HG03378 (cell line): ENCODE data around the gene DNASE2.

ENCODE experiments used
- ATAC-seq: cut with Tn5 transposase; IDR thresholded peaks from one replicate; pipeline ENCODE4 v1.9.1; 2021; ENCODE audit warnings: mild to moderate bottlenecking, moderate library complexity; ENCODE audit not compliant: unreplicated experiment

The DNASE2 gene

DNA sequence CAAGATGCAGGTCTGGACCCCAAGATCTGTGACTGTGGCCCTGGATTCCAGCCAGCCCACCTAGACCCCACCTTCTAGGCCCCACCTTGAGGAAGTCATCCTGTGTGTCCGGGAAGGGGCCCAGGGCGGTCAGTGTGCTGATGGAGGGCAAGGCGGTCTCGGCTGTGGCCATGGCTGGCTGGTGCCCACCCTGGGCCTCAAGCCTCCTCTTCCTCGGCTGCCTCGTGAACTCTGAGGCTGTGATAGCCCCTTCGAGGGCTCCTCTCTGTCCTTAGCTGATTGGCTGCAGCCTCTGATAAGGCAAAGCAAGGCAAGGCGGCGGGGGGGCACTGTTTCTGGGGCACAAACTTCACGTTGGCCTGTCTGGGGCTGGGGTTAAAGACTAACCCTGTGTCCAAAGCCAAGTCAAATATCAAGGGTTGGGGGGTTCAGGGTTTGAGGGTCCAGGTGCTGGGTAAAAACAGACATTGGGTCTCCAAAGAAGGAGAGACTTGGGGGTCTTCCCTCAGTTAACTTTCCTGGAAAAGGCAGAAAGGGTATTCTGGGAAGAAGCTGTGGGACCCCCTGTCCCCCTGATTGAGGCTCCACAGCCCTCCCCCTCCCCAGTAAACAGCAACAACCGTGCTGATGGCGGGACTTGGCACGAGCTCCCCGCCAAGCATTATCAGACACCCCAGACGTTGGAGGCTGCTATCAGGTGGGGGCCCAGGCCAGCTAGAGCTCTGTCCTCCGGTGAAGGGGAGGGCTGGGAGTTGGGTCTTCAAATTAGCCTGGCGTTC, 5.9 kb upstream of the DNASE2 start, which contains the start of gene KLF1:
KLF1 (minus strand) TSS at position 233 of the 779 bp plus-strand sequence; CDS start at position 172, 61 bp downstream.
- no peak for ATAC-seq

DNA sequence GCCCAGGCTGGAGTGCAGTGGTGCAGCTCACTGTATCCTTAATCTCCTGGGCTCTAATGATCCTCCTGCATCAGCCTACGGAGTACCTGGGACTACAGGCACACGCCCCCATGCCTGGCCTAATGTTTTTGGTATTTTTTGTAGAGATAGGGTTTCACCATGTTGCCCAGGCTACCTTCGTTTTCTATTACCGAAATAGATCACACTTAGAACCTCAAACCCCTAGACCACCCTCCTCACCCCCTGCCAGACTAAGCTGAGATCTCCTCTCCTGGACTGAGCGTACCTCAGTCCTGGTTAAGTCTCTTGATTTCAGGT, 5.4 kb upstream of the DNASE2 start:
- no peak for ATAC-seq

DNA sequence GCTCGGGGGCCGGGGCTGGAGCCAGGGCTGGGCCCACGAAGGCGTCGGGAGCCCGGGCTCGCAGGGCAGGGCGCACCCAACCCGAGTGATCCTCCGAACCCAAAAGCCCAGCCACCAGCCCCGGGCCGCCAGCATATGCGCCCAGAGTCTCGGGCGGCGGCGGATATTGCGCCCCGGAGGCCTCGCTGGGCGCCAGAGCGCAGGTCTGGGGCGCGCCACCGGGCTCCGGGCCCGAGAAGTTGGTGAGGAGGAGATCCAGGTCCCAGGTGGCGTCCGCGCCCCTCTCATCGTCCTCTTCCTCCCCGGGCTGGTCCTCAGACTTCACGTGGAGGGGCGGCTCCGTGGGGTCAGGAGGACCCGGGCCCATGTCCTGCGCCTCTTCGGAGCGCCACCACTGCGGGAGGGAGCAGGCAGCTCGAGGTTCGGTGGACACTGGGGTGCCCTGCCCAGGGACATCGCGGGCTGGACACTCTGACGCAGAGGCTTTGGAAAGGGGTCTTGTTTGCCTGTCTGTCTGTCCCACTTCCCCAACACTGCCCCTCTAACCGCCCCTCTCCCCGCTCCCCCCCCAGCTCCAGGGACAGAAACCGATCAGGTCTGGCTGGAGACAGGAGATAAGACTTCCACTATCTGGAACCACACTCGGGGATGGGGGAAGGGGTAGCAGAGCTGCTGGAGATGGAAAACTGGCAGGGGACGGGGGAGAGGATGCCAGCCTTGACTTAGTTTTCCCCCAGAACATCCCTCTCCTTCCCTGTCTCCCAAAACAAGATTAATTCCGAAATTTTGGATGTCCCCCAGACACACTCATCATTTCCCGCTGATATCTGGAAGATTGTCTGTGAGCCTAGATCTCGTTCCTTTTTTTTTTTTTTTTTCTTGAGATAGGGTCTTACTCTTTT, 4.8 kb upstream of the DNASE2 start:
- no peak for ATAC-seq

DNA sequence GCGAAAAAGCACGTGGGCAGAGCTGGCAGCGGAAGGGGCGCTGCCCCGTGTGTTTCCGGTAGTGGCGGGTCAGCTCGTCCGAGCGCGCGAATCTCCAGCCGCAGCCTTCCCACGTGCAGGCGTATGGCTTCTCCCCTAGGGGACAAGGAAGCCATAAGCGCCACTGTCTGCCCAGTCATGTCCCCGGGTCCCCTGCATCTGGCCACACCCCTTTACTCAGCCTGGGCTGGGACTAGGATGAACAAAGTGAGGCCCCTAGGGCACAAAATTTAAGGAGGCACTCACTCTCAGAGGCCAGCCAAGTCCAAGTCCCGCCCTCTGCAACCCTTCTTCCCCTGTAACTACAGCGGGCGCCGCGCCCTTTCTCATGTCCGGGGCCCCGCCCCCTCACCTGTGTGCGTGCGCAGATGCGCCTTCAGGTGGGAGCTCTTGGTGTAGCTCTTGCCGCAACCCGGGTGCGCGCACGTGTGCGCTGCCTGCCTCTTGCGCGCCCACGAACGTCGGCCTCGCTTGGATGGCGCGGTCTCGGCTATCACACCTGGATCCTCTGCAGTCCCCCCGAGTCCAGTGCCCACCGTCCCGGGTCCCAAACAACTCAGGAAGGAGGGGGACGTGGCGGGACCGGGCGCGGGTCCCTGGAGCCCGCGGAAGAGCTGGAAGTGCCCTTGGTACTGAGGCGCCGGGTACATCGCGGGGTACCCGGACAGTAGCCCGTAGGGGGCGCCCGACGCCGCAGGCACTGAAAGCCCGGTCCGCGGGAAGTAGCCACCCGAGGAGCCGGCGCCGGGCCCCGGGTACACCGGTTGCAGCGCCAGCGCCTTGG, 3.9 kb upstream of the DNASE2 start:
- no peak for ATAC-seq

DNA sequence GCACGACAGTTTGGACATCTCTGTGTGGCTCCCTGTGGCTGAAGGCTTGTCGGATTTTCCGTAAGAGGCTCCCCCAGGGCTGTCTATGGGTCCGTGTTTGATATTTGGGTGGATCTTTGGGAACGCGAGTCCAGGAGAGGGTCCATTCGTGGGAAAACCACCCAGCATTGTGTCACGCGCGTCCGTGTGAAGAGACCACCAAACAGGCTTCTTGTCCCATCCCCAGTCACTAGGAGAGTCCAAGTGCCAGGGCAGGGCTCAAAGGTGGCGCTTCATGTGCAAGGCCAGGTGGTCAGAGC, 3.3 kb upstream of the DNASE2 start:
- no peak for ATAC-seq

DNA sequence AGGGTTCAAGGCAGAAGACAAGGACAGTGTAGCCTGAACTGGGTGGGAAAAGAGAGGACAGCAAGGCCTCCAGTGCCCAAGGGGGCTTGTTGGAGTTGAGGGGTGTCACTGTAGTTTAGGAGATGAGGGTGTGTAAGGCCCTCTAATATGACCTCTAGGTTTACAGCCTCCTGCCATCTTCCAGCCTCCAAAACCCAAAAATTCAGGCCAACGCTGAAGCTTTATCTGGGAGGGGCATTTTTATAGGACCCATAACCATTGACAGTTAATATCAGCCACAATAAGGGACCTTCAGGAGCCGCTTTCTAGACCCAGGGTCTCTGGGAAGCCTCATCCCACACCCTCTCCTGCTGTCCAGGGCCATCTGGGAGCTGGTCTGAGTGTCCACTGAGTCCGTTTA, 3.0 kb upstream of the DNASE2 start:
- no peak for ATAC-seq

DNA sequence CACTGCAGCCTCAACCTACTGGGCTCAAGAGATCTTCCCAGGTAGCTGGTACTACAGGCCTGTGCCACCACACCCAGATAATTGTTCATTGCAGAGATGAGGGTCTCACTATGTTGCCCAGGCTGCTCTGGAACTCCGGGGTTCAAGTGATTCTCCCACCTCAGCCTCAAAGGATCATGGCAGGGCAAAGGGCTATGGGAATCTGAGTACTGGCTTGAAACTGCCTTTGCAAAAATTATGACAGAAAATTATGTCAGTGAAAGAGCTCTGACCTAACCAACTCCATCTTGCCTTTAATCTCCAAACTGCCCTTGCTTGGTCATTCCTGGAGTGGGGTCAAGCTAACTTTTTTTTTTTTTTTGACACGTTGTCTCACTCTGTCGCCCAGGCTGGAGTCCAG, 1.3 kb upstream of the DNASE2 start:
- ATAC-seq = no peak

DNA sequence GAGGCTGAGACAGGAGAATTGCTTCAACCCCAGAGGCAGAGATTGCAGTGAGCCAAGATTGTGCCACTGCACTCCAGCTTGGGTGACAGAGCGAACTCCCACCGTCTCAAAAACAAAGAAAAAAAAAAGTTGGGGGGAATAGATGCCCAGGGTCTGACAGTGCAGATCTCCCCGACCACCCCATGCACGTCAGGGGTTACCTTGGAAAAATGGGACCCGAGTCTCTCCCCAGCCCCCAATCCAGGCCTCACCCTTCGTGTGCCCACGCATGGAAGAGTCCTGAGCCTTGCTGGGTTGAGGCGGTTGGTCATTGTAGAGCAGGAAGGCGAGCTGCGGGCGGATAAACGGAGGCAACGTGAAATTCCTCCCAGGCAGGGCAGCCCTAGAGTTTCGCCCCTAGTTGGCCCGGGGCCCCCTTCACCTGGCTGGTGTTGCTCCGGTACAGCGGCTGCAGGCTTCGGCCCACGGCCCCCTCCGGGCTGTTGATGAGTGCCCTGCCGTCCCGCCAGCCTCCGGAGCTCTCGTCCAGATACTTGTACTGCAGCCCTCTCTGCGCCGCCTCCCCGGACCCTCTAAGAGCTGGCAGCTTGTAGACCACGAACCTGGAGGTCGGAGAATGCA, 588 bp downstream of the DNASE2 start:
- peak; percentile 5 for ATAC-seq

DNA sequence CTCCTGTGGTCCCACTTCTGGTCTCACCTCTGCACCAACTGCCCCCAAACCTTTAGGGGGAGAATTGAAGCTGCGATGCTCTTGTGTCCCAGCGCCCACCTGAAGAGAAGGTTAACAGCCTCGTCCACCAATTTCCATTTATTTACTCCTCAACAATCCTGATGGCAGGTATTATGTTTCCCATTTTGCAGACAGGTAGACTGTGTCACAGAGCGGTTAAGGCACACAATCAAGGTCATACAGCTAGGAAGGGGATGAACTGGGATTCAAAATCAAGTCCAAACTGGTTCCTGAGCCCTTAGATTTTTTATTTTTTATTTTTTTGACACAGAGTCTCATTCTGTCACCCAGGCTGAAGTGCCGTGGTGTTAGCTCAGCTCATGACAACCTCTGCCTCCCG, 6.2 kb downstream of the DNASE2 start:
- no peak for ATAC-seq

DNA sequence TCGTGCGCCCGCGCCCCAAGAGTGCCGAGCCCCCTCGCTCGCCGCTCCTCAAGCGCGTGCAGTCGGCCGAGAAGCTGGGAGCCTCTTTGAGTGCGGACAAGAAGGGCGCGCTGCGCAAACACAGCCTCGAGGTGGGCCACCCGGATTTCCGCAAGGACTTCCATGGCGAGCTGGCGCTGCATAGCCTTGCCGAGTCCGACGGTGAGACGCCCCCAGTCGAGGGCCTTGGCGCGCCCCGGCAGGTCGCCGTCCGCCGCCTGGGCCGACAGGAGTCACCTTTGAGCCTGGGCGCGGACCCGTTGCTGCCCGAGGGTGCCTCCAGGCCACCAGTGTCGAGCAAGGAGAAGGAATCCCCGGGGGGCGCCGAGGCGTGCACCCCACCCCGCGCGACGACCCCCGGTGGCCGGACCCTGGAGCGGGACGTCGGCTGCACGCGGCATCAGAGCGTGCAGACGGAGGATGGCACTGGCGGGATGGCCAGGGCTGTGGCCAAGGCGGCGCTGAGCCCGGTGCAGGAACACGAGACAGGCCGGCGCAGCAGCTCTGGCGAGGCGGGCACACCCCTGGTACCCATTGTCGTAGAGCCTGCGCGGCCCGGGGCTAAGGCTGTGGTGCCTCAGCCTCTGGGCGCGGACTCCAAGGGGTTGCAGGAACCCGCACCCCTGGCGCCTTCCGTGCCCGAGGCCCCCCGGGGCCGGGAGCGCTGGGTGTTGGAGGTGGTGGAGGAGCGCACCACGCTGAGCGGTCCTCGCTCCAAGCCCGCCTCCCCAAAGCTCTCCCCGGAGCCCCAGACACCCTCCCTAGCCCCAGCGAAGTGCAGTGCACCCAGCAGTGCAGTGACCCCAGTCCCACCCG, 7.1 kb downstream of the DNASE2 start:
- no peak for ATAC-seq

DNA sequence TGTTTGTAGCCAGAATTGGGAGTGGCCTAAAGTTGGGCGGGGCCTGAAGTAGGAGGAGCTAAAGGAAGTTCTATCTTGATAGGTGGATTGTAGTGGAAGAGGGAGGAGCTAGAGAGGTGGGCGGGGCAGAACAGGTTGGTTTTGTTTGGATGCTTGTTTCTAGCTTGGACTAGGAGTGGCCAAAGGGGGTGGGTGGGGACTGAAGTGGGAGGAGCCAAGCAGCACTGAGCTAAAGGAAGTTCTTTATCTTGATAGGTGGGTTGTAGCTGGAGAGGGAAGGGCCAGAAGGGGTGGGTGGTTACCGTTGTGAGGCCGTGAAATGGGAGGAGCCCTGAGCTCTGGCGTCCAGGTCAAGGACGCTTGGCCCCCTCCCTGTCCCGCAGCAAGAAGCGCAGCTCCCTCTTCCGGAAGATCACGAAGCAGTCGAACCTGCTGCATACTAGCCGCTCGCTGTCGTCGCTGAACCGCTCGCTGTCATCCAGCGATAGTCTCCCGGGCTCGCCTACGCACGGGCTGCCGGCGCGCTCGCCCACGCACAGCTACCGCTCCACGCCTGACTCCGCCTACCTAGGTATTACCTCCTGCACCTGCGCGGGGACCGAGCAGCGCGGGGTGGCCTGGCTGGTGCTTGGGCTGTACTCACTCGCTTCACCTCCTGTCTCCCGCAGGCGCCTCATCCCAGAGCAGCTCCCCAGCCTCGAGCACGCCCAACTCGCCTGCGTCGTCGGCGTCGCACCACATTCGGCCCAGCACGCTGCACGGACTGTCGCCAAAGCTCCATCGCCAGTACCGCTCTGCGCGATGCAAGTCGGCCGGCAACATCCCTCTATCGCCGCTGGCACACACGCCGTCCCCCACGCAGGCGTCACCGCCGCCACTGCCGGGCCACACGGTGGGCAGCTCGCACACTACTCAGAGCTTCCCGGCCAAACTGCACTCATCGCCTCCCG, 8.0 kb downstream of the DNASE2 start:
- ATAC-seq = no peak

DNA sequence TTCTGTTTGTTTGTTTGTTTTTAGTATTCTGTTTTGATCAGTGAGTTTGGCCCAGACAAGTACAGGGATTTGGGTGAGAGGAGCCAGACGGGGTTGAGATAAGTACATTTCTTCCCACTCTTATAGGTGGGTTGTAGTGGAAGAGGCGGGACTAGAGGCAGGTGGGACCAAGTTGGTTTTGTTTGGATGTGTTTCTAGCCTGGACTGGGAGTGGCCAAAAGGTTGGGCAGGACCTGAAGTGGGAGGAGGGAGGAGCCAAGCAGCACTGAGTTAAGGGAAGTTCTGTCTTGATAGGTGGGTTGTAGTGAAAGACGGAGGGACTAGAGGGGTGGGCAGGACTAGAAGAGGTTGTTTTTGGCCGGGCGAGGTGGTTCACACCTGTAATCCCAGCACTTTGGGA, 9.0 kb downstream of the DNASE2 start:
- ATAC-seq = no peak

DNA sequence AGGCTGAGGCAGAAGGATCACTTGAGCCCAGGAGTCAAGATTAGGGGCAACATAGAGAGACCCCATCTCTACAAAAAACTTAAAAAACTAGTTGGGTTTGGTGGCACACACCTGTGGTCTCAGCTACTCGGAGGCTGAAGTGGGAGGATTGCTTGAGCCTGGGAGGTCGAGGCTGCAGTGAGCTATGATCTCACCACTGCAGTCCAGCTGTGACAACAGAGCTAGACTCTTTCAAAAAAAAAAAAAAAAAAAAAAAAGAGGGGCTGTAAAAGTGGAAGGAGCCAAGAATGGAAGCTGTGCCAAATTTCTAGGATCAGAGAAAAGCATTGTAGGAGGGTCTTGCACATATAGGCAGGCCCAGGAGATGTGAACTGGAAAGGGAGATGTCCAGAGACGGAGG, 9.6 kb downstream of the DNASE2 start:
- no peak for ATAC-seq

DNA sequence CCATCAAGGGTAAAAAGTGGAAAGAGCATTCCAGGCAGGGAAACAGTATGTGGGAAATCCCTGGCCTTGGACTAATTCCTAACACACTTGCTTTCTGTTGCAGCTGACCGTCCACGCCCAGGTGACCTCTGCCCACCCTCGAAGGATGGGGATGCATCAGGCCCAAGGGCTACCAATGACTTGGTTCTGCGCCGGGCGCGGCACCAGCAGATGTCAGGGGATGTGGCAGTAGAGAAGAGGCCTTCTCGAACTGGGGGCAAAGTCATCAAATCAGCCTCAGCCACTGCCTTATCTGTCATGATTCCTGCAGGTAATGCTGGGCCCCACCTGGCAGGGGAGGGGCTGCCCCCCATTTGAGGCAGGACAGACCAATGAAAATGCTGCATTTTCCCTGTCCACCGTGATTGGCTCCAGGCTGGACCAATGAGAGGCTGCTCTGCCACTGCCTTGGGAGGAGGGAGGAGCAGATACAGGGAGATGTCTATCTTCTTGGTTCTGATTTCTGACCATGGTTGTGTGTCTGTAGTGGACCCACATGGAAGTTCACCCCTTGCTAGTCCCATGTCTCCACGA, 12.6 kb downstream of the DNASE2 start:
- no peak for ATAC-seq

DNA sequence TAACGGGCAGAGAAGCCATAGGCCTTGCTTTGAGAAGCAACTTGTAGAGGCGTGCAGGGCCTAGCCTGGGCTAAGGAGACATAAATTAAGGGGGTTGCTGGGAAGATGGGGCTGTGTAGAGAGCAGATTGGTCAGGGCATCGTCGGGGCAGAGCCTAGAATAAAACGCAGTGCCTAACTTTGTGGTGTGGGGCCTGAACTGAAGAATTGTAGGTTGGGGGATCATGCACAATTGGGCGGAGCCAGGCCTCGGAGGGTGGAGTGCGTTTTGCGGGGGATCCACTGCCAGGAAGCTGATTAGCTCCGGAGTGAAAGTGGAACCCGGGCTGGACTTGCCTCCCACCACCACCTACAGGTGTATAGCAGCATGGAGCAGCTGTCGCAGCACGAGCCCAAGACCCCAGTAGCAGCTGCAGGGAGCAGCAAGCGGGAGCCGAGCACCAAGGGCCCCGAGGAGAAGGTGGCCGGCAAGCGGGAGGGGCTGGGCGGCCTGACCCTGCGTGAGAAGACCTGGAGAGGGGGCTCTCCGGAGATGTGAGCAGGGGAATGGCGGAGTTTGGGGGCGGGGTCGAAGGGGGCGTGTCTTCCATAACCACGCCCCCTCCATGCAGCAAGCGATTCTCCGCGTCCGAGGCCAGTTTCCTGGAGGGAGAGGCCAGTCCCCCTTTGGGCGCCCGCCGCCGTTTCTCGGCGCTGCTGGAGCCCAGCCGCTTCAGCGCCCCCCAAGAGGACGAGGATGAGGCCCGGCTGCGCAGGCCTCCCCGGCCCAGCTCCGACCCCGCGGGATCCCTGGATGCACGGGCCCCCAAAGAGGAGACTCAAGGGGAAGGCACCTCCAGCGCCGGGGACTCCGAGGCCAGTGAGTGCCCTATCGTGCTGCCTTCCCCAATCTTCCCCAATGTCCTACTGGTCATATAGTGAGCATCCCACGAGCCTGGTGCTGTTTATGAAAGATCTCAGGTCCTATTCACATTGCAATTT, 13.8 kb downstream of the DNASE2 start:
- ATAC-seq = no peak

DNA sequence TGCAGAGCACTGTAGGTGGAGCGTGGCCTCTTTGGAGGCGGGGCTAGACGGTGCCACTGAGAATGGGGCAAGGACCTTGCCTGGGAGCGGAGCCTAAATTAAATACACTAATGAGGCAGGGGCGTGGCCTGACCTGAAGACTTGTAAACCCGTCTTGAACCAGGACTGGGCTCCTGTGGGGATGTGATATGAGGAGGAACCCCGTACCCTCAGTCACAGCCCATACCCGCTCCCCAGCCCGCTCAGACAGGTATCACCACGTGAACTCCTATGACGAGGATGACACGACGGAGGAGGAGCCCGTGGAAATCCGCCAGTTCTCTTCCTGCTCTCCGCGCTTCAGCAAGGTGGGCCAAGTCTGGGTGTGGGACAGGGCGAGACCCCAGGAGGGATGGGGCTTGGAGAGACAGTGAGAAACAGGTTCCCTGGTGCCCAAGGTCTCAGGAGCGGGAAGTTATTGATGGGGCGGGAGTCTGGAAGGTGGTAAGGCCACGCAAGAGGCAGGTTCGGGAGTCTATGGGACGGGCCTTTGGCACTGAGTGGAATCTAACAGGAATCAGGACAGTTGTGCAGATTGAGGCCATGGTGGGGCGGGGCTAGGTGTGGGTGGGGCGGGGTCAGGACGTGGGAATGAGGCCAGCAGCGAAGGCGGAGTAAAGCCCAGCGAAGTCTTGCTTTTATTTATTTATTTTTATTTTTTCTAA, 14.7 kb downstream of the DNASE2 start:
- ATAC-seq = no peak
